OCI-LY3 (cell line): ENCODE data around the gene CATSPERD.
A peak's percentile ranks its signal among the peaks of the same experiment; 100 is the strongest.

ENCODE experiments used
- H2AFZ ChIP-seq: fragments of 200-600, 300-600 bp; shearing (Covaris generic); 2 replicates; pipeline ENCODE4 v1.6.0; 2014; ENCODE audit warnings: antibody characterized with exemption, low read depth, low read length
- H3K27ac ChIP-seq: fragments of 200-600, 300-600 bp; sonication (generic); 2 replicates; pipeline ENCODE4 v1.5.1; 2014; ENCODE audit warnings: mild to moderate bottlenecking, low read length, moderate library complexity, mixed read lengths
- H3K27me3 ChIP-seq: fragments of 200-600, 300-600 bp; sonication (generic); 2 replicates; pipeline ENCODE4 v1.6.1; 2014; ENCODE audit warnings: low read depth, low read length, mixed read lengths
- H3K36me3 ChIP-seq: fragments of 200-600, 300-600 bp; sonication (generic); replicated peaks from 2 replicates; pipeline ENCODE3; 2014; ENCODE audit warnings: low read depth, low read length, mixed read lengths
- H3K4me1 ChIP-seq: fragments of 300-600, 200-600 bp; sonication (generic); 2 replicates; pipeline ENCODE4 v1.6.1; 2014; ENCODE audit warnings: low read length, mixed read lengths
- H3K4me2 ChIP-seq: fragments of 200-600, 300-600 bp; sonication (generic); 2 replicates; pipeline ENCODE4 v1.6.1; 2014; ENCODE audit warnings: low read length, mixed read lengths
- H3K4me3 ChIP-seq: fragments of 300-600, 200-600 bp; sonication (generic); 2 replicates; pipeline ENCODE4 v1.5.1; 2014; ENCODE audit warnings: antibody characterized with exemption, mild to moderate bottlenecking, low read length, moderate library complexity
- H3K79me2 ChIP-seq: fragments of 300-600, 200-600 bp; shearing (Covaris generic); 2 replicates; pipeline ENCODE4 v1.6.1; 2014; ENCODE audit warnings: mild to moderate bottlenecking, low read length, mixed read lengths
- H3K9ac ChIP-seq: fragments of 300-600, 200-600 bp; shearing (Covaris generic); 2 replicates; pipeline ENCODE4 v1.6.0; 2014; ENCODE audit warnings: mild to moderate bottlenecking, low read length, moderate library complexity
- H3K9me3 ChIP-seq: fragments of 200-600, 300-600 bp; shearing (Covaris generic); 2 replicates; pipeline ENCODE4 v1.6.1; 2014; ENCODE audit warnings: low read length, mixed read lengths; ENCODE audit not compliant: insufficient read depth
- H4K20me1 ChIP-seq: fragments of 200-600, 300-600 bp; sonication (generic); 2 replicates; pipeline ENCODE4 v1.6.1; 2016; ENCODE audit warnings: low read length, mixed read lengths; ENCODE audit not compliant: insufficient read depth
- EZH2phosphoT487 ChIP-seq: fragments of 200-600 bp; shearing (Covaris generic); IDR thresholded peaks from 2 replicates; pipeline ENCODE4 v1.6.1; 2018; ENCODE audit warnings: antibody characterized with exemption, mixed run types, low read depth
- TF ChIP-seq, protein P1 (sequence below): fragments of 200-600, 300-600 bp; sonication (generic); IDR thresholded peaks from 2 replicates; pipeline ENCODE4 v1.5.1; 2014; ENCODE audit warnings: antibody characterized with exemption, low read length, low read depth

CATSPERD gene

DNA sequence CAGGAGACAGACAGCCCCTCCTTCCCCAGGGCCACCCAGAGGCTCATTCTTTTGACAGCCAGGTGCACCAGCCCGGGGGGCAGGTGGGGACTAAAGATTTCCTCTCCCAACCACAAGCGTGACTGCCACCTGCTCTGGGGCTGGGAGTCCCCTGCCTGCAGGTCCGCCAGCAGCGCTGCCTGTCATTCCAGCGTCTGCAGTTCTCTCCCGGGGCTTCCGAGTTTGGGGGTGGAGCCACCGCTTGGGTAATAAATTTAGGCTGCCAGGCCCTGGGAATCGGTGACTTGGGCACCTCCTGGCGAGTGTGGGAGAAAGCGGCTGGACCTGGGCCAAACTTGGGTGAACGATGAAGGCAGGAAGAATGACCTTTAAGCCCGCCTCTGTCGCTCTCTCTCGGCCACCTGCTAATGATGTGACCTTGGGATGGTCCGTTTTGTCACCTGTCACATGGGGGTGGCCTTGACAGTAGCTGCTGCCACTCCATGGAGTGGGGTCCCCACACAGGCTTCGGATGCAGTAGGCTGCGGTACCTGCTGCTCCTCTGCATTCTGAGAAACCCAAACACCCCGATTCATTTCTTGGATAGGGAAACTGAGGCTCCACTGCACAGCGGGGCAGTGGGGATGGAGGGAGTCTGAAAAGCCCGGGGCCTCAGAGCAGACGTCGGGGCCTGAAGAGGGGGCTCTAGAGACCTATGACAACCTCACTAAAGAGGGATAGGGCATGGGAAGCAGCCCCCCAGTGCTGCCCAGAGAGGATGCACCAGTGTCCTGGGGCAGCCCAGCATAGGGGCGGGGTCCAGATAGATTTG lies 106.3 kb downstream of the CATSPERD start:
- TF ChIP-seq, protein P1, sequence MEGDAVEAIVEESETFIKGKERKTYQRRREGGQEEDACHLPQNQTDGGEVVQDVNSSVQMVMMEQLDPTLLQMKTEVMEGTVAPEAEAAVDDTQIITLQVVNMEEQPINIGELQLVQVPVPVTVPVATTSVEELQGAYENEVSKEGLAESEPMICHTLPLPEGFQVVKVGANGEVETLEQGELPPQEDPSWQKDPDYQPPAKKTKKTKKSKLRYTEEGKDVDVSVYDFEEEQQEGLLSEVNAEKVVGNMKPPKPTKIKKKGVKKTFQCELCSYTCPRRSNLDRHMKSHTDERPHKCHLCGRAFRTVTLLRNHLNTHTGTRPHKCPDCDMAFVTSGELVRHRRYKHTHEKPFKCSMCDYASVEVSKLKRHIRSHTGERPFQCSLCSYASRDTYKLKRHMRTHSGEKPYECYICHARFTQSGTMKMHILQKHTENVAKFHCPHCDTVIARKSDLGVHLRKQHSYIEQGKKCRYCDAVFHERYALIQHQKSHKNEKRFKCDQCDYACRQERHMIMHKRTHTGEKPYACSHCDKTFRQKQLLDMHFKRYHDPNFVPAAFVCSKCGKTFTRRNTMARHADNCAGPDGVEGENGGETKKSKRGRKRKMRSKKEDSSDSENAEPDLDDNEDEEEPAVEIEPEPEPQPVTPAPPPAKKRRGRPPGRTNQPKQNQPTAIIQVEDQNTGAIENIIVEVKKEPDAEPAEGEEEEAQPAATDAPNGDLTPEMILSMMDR: no peak
- no peak for TF ChIP-seq EZH2phosphoT487
- Histone ChIP-seq H4K20me1 (no peaks in the 10 kb centered on the region), H2AFZ (peak overlapping the region; percentile 57), H3K9ac (no peak overlapping the region), H3K36me3 (no peaks in the 10 kb centered on the region), H3K27ac (no peak overlapping the region), H3K4me2 (peak overlapping the region; percentile 34), H3K27me3 (no peaks in the 10 kb centered on the region), H3K4me1 (peaks cover 11% of the 10 kb centered on the region), H3K79me2 (no peaks in the 10 kb centered on the region), H3K9me3 (no peaks in the 10 kb centered on the region), H3K4me3 (peak overlapping the region; percentile 70)

- TF ChIP-seq, protein P1: no peak
- no peak for TF ChIP-seq EZH2phosphoT487
- Histone ChIP-seq H3K27ac (no peak overlapping the region), H3K4me2 (peak overlapping the region; percentile 34), H3K9me3 (no peaks in the 10 kb centered on the region), H3K9ac (peak overlapping the region; percentile 24; the same call in 1 of the 2 replicates), H3K79me2 (no peaks in the 10 kb centered on the region), H3K27me3 (no peaks in the 10 kb centered on the region), H2AFZ (no peak overlapping the region), H3K4me1 (peaks cover 11% of the 10 kb centered on the region), H3K36me3 (no peaks in the 10 kb centered on the region), H4K20me1 (no peaks in the 10 kb centered on the region), H3K4me3 (peak overlapping the region; percentile 70)
Measured at GRCh38 chr19:5827342-5827890, 107.0 kb downstream of the CATSPERD start.

GRCh38 chr19:5827891-5828660 lies 107.6 kb downstream of the CATSPERD start:
- H3K4me3 ChIP-seq: peak overlapping the region; percentile 70
- TF ChIP-seq, protein P1: no peak
- H4K20me1 ChIP-seq: no peaks in the 10 kb centered on the region
- no peaks in the 10 kb centered on the region for H3K9me3 ChIP-seq
- no peaks in the 10 kb centered on the region for H3K79me2 ChIP-seq
- peaks cover 11% of the 10 kb centered on the region for H3K4me1 ChIP-seq
- H3K4me2 ChIP-seq: peak overlapping the region; percentile 58
- no peak overlapping the region for H2AFZ ChIP-seq
- H3K27ac ChIP-seq: 0 out of 2 replicates have a peak overlapping the region, but pooled peaks have one; percentile 2
- H3K9ac ChIP-seq: peak overlapping the region; percentile 52
- no peaks in the 10 kb centered on the region for H3K27me3 ChIP-seq
- no peaks in the 10 kb centered on the region for H3K36me3 ChIP-seq
